Ishikawa (cell line): ENCODE results near the gene PKDREJ.

ENCODE experiments used
- CEBPB ChIP-seq: IDR thresholded peaks from 2 replicates; pipeline ENCODE4 v1.6.1; 2012
- CREB1 ChIP-seq: IDR thresholded peaks from 2 replicates; pipeline ENCODE4 v1.6.1; 2012; ENCODE audit warnings: low read depth
- EGR1 ChIP-seq: IDR thresholded peaks from 2 replicates; pipeline ENCODE4 v1.6.1; 2012
- EP300 ChIP-seq: IDR thresholded peaks from 2 replicates; pipeline ENCODE4 v1.6.1; 2012; ENCODE audit warnings: borderline replicate concordance
- FOXM1 ChIP-seq: IDR thresholded peaks from 2 replicates; pipeline ENCODE4 v1.6.1; 2012; ENCODE audit warnings: low read depth, borderline replicate concordance
- MAX ChIP-seq: IDR thresholded peaks from 2 replicates; pipeline ENCODE4 v1.6.1; 2012
- NFIC ChIP-seq: IDR thresholded peaks from 2 replicates; pipeline ENCODE4 v1.6.1; 2012
- RAD21 ChIP-seq: IDR thresholded peaks from 2 replicates; pipeline ENCODE4 v1.6.1; 2012; ENCODE audit warnings: low read depth
- TAF1 ChIP-seq: IDR thresholded peaks from 2 replicates; pipeline ENCODE4 v1.6.1; 2012; ENCODE audit warnings: low read depth, mild to moderate bottlenecking
- TCF12 ChIP-seq: IDR thresholded peaks from 2 replicates; pipeline ENCODE4 v1.6.1; 2012; ENCODE audit warnings: low read depth
- TEAD4 ChIP-seq: IDR thresholded peaks from 2 replicates; pipeline ENCODE4 v1.6.1; 2012
- USF1 ChIP-seq: IDR thresholded peaks from 2 replicates; pipeline ENCODE4 v1.6.1; 2012
- YY1 ChIP-seq: IDR thresholded peaks from 2 replicates; pipeline ENCODE4 v1.6.1; 2012; ENCODE audit warnings: low read depth
- ZBTB7A ChIP-seq: IDR thresholded peaks from 2 replicates; pipeline ENCODE4 v1.6.1; 2012; ENCODE audit warnings: low read depth
- TF ChIP-seq, protein P1 (sequence below): IDR thresholded peaks from 2 replicates; pipeline ENCODE4 v1.6.1; 2012; ENCODE audit warnings: low read depth, mild to moderate bottlenecking

Gene PKDREJ

GRCh38 chr22:46230262-46230901 lies 32.8 kb downstream of the PKDREJ start:
- TF ChIP-seq ZBTB7A: no peak
- TF ChIP-seq, protein P1, sequence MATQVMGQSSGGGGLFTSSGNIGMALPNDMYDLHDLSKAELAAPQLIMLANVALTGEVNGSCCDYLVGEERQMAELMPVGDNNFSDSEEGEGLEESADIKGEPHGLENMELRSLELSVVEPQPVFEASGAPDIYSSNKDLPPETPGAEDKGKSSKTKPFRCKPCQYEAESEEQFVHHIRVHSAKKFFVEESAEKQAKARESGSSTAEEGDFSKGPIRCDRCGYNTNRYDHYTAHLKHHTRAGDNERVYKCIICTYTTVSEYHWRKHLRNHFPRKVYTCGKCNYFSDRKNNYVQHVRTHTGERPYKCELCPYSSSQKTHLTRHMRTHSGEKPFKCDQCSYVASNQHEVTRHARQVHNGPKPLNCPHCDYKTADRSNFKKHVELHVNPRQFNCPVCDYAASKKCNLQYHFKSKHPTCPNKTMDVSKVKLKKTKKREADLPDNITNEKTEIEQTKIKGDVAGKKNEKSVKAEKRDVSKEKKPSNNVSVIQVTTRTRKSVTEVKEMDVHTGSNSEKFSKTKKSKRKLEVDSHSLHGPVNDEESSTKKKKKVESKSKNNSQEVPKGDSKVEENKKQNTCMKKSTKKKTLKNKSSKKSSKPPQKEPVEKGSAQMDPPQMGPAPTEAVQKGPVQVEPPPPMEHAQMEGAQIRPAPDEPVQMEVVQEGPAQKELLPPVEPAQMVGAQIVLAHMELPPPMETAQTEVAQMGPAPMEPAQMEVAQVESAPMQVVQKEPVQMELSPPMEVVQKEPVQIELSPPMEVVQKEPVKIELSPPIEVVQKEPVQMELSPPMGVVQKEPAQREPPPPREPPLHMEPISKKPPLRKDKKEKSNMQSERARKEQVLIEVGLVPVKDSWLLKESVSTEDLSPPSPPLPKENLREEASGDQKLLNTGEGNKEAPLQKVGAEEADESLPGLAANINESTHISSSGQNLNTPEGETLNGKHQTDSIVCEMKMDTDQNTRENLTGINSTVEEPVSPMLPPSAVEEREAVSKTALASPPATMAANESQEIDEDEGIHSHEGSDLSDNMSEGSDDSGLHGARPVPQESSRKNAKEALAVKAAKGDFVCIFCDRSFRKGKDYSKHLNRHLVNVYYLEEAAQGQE: no peak
- no peak for TF ChIP-seq TAF1

DNA sequence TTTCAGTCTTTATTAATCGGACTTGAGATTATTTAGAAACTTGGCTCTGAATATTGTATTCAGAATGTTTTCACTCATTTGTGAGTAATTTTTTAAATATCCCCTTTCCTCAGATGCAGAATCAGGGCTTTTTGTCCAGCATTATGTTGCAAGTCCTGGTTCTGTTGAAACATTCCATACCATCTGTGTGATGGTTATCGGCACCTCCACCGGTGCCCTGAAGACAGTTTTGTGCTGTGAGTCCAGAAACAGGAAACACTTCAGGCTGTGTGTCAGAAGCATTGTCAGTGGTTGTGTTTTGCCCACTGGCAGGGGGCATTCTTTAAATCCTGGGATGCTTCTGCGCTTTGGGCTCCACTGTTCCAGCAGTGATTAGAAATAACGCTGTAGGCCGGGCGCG lies 33.4 kb downstream of the PKDREJ start:
- TF ChIP-seq NFIC (no peak), ZBTB7A (no peak), CEBPB (no peak), USF1 (no peak), MAX (no peak), CREB1 (no peak), EP300 (no peak), TAF1 (no peak), EGR1 (no peak)
- TF ChIP-seq, protein P1: no peak

GRCh38 chr22:46226577-46226976 lies 36.6 kb downstream of the PKDREJ start:
- no peak for TF ChIP-seq FOXM1
- no peak for TF ChIP-seq TEAD4
- no peak for TF ChIP-seq CEBPB
- TF ChIP-seq TCF12: no peak
- no peak for TF ChIP-seq EP300
- TF ChIP-seq ZBTB7A: no peak

DNA sequence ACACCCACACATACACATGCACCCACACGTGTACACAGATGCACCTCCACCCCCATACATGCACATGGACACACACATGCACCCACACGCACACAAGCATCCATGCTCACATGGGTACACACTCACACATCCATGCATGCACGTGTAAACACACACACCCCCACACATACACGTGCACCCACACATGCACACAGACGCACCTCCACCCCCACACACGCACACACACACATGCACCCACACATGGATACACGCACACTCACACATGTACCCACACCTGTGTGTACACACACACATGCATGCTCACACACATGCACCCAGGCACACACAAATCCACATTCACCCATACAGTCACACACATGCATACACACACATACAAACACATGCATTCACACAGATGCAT lies 37.5 kb downstream of the PKDREJ start:
- TF ChIP-seq MAX (no peak), TEAD4 (no peak), RAD21 (no peak), FOXM1 (no peak), CEBPB (no peak), YY1 (no peak), EP300 (no peak)
- TF ChIP-seq, protein P1: no peak

- no peak for TF ChIP-seq TAF1
- no peak for TF ChIP-seq TCF12
- no peak for TF ChIP-seq ZBTB7A
- no peak for TF ChIP-seq EGR1
- no peak for TF ChIP-seq CREB1
- TF ChIP-seq USF1: no peak
- no peak for TF ChIP-seq TEAD4
- TF ChIP-seq, protein P1: no peak
- no peak for TF ChIP-seq YY1
- no peak for TF ChIP-seq FOXM1
- TF ChIP-seq MAX: no peak
- no peak for TF ChIP-seq NFIC
- no peak for TF ChIP-seq CEBPB
- TF ChIP-seq RAD21: no peak
- TF ChIP-seq EP300: no peak
Measured at GRCh38 chr22:46224898-46225290, 38.2 kb downstream of the PKDREJ start.
